Smooth muscle cell (in vitro differentiated cells): ENCODE data around the gene PDCD2L. TPM values are rescaled to one million over a fixed set of nuclear protein-coding genes. Genes with fewer than 3 reads are reported as not detected.

Experiments
- DNase-seq: peaks from one replicate; lab custom pipeline; 2025; ENCODE audit not compliant: unreplicated experiment; lab: John Stamatoyannopoulos, UW
- H2AFZ ChIP-seq: fragments of 200-600 bp; sonication (generic); 2 replicates; pipeline ENCODE4 v1.6.0; 2016; ENCODE audit warnings: antibody characterized with exemption, low read depth, mild to moderate bottlenecking
- H3F3A ChIP-seq: fragments of 200-600 bp; sonication (generic); 2 replicates; pipeline ENCODE4 v1.6.0; 2017; ENCODE audit warnings: antibody characterized with exemption, low read depth
- H3K27ac ChIP-seq: fragments of 200-600 bp; sonication (generic); 2 replicates; pipeline ENCODE4 v1.5.1; 2016; ENCODE audit warnings: low read depth, mild to moderate bottlenecking
- H3K27me3 ChIP-seq: fragments of 200-600 bp; sonication (generic); 2 replicates; pipeline ENCODE4 v1.6.1; 2016; ENCODE audit warnings: low read depth, mild to moderate bottlenecking
- H3K36me3 ChIP-seq: fragments of 200-600 bp; sonication (generic); 2 replicates; pipeline ENCODE4 v1.5.1; 2016; ENCODE audit warnings: low read depth
- H3K4me1 ChIP-seq: fragments of 200-600 bp; sonication (generic); 2 replicates; pipeline ENCODE4 v1.5.1; 2016; ENCODE audit warnings: low read depth
- H3K4me2 ChIP-seq: fragments of 200-600 bp; sonication (generic); 2 replicates; pipeline ENCODE4 v1.6.0; 2016; ENCODE audit warnings: mild to moderate bottlenecking
- H3K4me3 ChIP-seq: fragments of 200-600 bp; sonication (generic); 2 replicates; pipeline ENCODE4 v1.5.1; 2016; ENCODE audit warnings: mild to moderate bottlenecking
- H3K79me2 ChIP-seq: fragments of 200-600 bp; sonication (generic); 2 replicates; pipeline ENCODE4 v1.6.0; 2016; ENCODE audit warnings: low read depth, mild to moderate bottlenecking
- H3K9ac ChIP-seq: fragments of 200-600 bp; sonication (generic); 2 replicates; pipeline ENCODE4 v1.6.0; 2016; ENCODE audit warnings: low read depth
- H3K9me3 ChIP-seq: fragments of 200-600 bp; sonication (generic); replicated peaks from 2 replicates; pipeline ENCODE4 v1.5.1; 2016; ENCODE audit warnings: low read depth
- H4K20me1 ChIP-seq: fragments of 200-600 bp; sonication (generic); 2 replicates; pipeline ENCODE4 v1.6.0; 2016; ENCODE audit warnings: low read depth
- CTCF ChIP-seq: fragments of 200-600 bp; sonication (generic); IDR thresholded peaks from 2 replicates; pipeline ENCODE4 v1.5.1; 2017; ENCODE audit warnings: borderline replicate concordance, mild to moderate bottlenecking, antibody characterized with exemption; ENCODE audit not compliant: insufficient read depth, poor library complexity, severe bottlenecking
- WGBS: methylation state at CpG from one replicate; pipeline ENCODE4 v1.1.7; 2016; ENCODE audit warnings: low lambda C conversion rate; 5-methylcytosine and 5-hydroxymethylcytosine counted together
- polyA plus RNA-seq: library from polyadenylated mRNA; unstranded; fragments of >200 nt; fragmentation: Nextera tagmentation; extraction: Ambion mirVana; gene quantifications from 2 replicates; pipeline ENCODE4 v1.2.1, GENCODE V29; 2016
- total RNA-seq: library from RNA; depleted of rRNA; stranded (reverse); fragments of >200 nt; gene quantifications from 2 replicates; pipeline ENCODE4 v1.2.3, GENCODE V29; 2014

Gene PDCD2L
- total and polyA plus RNA-seq, 2 experiments from 2014 or later = 4.4 to 6.0 TPM

GRCh38 chr19:34380639-34381241 is 23.5 kb upstream of the PDCD2L start:
- H3K4me2 ChIP-seq = no peak overlapping the region
- peaks cover 44% of the 10 kb centered on the region for H4K20me1 ChIP-seq
- peaks cover 7% of the 10 kb centered on the region for H3K36me3 ChIP-seq
- no peaks in the 10 kb centered on the region for H3F3A ChIP-seq
- no peak for DNase-seq
- H3K9ac ChIP-seq = no peak overlapping the region
- WGBS = 99% methylated on average over 5 of the region's 5 CpGs
- no peak overlapping the region for H2AFZ ChIP-seq
- H3K27me3 ChIP-seq = no peaks in the 10 kb centered on the region
- H3K79me2 ChIP-seq = no peaks in the 10 kb centered on the region
- no peaks in the 10 kb centered on the region for H3K4me1 ChIP-seq
- no peak overlapping the region for H3K4me3 ChIP-seq
- no peak for TF ChIP-seq CTCF
- H3K9me3 ChIP-seq = no peaks in the 10 kb centered on the region
- H3K27ac ChIP-seq = no peak overlapping the region

- H3K9ac ChIP-seq = no peak overlapping the region
- DNase-seq = no peak
- no peaks in the 10 kb centered on the region for H3K9me3 ChIP-seq
- peaks cover 38% of the 10 kb centered on the region for H4K20me1 ChIP-seq
- no peaks in the 10 kb centered on the region for H3K79me2 ChIP-seq
- no peak overlapping the region for H3K4me3 ChIP-seq
- H3K27ac ChIP-seq = no peak overlapping the region
- peaks cover 7% of the 10 kb centered on the region for H3K36me3 ChIP-seq
- H3K4me2 ChIP-seq = no peak overlapping the region
- H2AFZ ChIP-seq = no peak overlapping the region
- H3K27me3 ChIP-seq = no peaks in the 10 kb centered on the region
- H3K4me1 ChIP-seq = no peaks in the 10 kb centered on the region
- no peak for TF ChIP-seq CTCF
- no peaks in the 10 kb centered on the region for H3F3A ChIP-seq
- 97% methylated on average over 14 of the region's 14 CpGs for WGBS
These were observed 22.6 kb upstream of the PDCD2L start for GRCh38 chr19:34381399-34382251.

- Histone ChIP-seq H3K4me1 (no peaks in the 10 kb centered on the region), H3K79me2 (no peaks in the 10 kb centered on the region), H3K4me2 (no peak overlapping the region), H2AFZ (no peak overlapping the region), H3K36me3 (peaks cover 5% of the 10 kb centered on the region), H3K27me3 (no peaks in the 10 kb centered on the region), H3K27ac (no peak overlapping the region), H3K9me3 (no peaks in the 10 kb centered on the region), H3K9ac (no peak overlapping the region), H4K20me1 (peaks cover 40% of the 10 kb centered on the region), H3K4me3 (no peak overlapping the region), H3F3A (no peaks in the 10 kb centered on the region)
- WGBS = 95% methylated on average over 4 of the region's 4 CpGs
- no peak for TF ChIP-seq CTCF
- DNase-seq = no peak
These were observed 21.7 kb upstream of the PDCD2L start for GRCh38 chr19:34382471-34382870.
